ENCODE measurements around the gene LONP1. TPM values are rescaled to one million over a fixed set of nuclear protein-coding genes. Genes with fewer than 3 reads are reported as not detected.

Gene LONP1
- total RNA-seq, 2 donors from 2014 or later, result 48.9 to 49.1 TPM

GRCh38 chr19:5684694-5685430 lies 35.1 kb downstream of the LONP1 start:
- peak in 1 of 2 donors; percentile 26 for DNase-seq
- no peak for ATAC-seq
- intact Hi-C loops (cut with DNase I, micrococcal nuclease), result no loop called here

- intact Hi-C loops (cut with DNase I, micrococcal nuclease), result no loop called here
- ATAC-seq (no peak), DNase-seq (no peak)
Observed at GRCh38 chr19:5683177-5683886, 36.6 kb downstream of the LONP1 start.

- intact Hi-C loops (cut with DNase I, micrococcal nuclease), result no loop called here
- DNase-seq (peak in 1 of 2 donors; percentile 24), ATAC-seq (no peak)
Observed at GRCh38 chr19:5682107-5682482, 37.9 kb downstream of the LONP1 start.

GRCh38 chr19:5681391-5682106 lies 38.4 kb downstream of the LONP1 start:
- DNase-seq, result no peak
- ATAC-seq, result no peak
- intact Hi-C loops (cut with DNase I, micrococcal nuclease), result no loop called here

- ATAC-seq (peak; percentile 89), DNase-seq (peak; percentile 98 to 100)
- intact Hi-C loops (cut with DNase I, micrococcal nuclease), result no loop called here
Observed at GRCh38 chr19:5680437-5681368, 39.2 kb downstream of the LONP1 start, which contains the start of the genes HSD11B1L and MICOS13. Gene HSD11B1L, plus strand, starts transcription at chr19:5681027. Its CDS starts 3,806 bp downstream, at chr19:5684833. Gene MICOS13, minus strand, starts transcription at chr19:5680516. Its CDS starts 30 bp downstream, at chr19:5680486.

GRCh38 chr19:5680084-5680436 lies 39.9 kb downstream of the LONP1 start:
- intact Hi-C loops (cut with DNase I, micrococcal nuclease), result no loop called here
- ATAC-seq (peak; percentile 18), DNase-seq (peak; percentile 65 to 69)

- peak; percentile 32 to 48 for DNase-seq
- intact Hi-C loops (cut with DNase I, micrococcal nuclease), result no loop called here
- ATAC-seq, result peak; percentile 1
Observed at GRCh38 chr19:5679289-5680083, 40.5 kb downstream of the LONP1 start.

GRCh38 chr19:5678071-5678718 lies 41.8 kb downstream of the LONP1 start:
- DNase-seq (no peak), ATAC-seq (no peak)
- intact Hi-C loops (cut with DNase I, micrococcal nuclease), result no loop called here

- no peak for ATAC-seq
- intact Hi-C loops (cut with DNase I, micrococcal nuclease), result no loop called here
- DNase-seq, result no peak
Observed at GRCh38 chr19:5677580-5677979, 42.4 kb downstream of the LONP1 start.

- no peak for ATAC-seq
- intact Hi-C loops (cut with DNase I, micrococcal nuclease), result no loop called here
- no peak for DNase-seq
Observed at GRCh38 chr19:5677136-5677535, 42.8 kb downstream of the LONP1 start.

GRCh38 chr19:5676772-5677105 lies 43.2 kb downstream of the LONP1 start:
- no peak for DNase-seq
- intact Hi-C loops (cut with DNase I, micrococcal nuclease), result no loop called here
- ATAC-seq, result no peak

GRCh38 chr19:5676105-5676771 lies 43.7 kb downstream of the LONP1 start:
- intact Hi-C loops (cut with DNase I, micrococcal nuclease), result no loop called here
- no peak for DNase-seq
- ATAC-seq, result no peak

GRCh38 chr19:5674714-5675113 lies 45.2 kb downstream of the LONP1 start:
- ATAC-seq, result no peak
- intact Hi-C loops (cut with DNase I, micrococcal nuclease), result no loop called here

GRCh38 chr19:5673752-5674151 lies 46.2 kb downstream of the LONP1 start:
- intact Hi-C loops (cut with DNase I, micrococcal nuclease), result no loop called here
- no peak for ATAC-seq

More at GRCh38 chr19:5674714-5675113, 45.2 kb downstream of the LONP1 start:
- no peak for DNase-seq

GRCh38 chr19:5672708-5673459 lies 47.1 kb downstream of the LONP1 start:
- no peak for ATAC-seq
- no peak for DNase-seq
- intact Hi-C loops (cut with DNase I, micrococcal nuclease), result no loop called here

More at GRCh38 chr19:5673752-5674151, 46.2 kb downstream of the LONP1 start:
- DNase-seq, result no peak

- intact Hi-C loops (cut with DNase I, micrococcal nuclease), result no loop called here
- no peak for ATAC-seq
Observed at GRCh38 chr19:5671600-5671999, 48.3 kb downstream of the LONP1 start.

More at GRCh38 chr19:5671600-5671999, 48.3 kb downstream of the LONP1 start:
- no peak for DNase-seq

All from left colon (tissue), 2 donors.